Liver (tissue), 9 donors: ENCODE measurements around the gene TMEM108. TPM values are rescaled to one million over a fixed set of nuclear protein-coding genes. Genes with fewer than 3 reads are reported as not detected.

ENCODE experiments used
- DNase-seq: peaks from one replicate; pipeline ENCODE4 v3.0.0-alpha.2; 2017; ENCODE audit warnings: low spot score
- H3K27ac ChIP-seq, 2 donors: one replicate each; pipeline ENCODE4 v1.7.0; 2013; ENCODE audit warnings: inconsistent platforms in 2 of 2, low read length in 2 of 2, control low read depth in 1 of 2, low read depth in 1 of 2, mild to moderate bottlenecking in 1 of 2
- H3K27me3 ChIP-seq, 4 donors: one replicate each; pipeline versions ENCODE4 v1.6.1 to v1.7.0; 2013; ENCODE audit warnings: low read length in 3 of 4, inconsistent platforms in 1 of 4, mild to moderate bottlenecking in 1 of 4, moderate library complexity in 1 of 4; ENCODE audit not compliant: control insufficient read depth in 4 of 4, insufficient read depth in 4 of 4
- H3K36me3 ChIP-seq, 4 donors: one replicate each; pipeline versions ENCODE4 v1.6.1 to v1.7.0; 2013; ENCODE audit warnings: low read length in 3 of 4, mild to moderate bottlenecking in 3 of 4, low read depth in 1 of 4, moderate library complexity in 1 of 4; ENCODE audit not compliant: control insufficient read depth in 4 of 4, insufficient read depth in 3 of 4
- H3K4me1 ChIP-seq, 4 donors: one replicate each; pipeline versions ENCODE4 v1.6.1 to v1.7.0; 2013; ENCODE audit warnings: low read length in 3 of 4, mild to moderate bottlenecking in 3 of 4, moderate library complexity in 1 of 4; ENCODE audit not compliant: control insufficient read depth in 4 of 4, insufficient read depth in 4 of 4
- H3K4me3 ChIP-seq, 3 donors: one replicate each; pipeline versions ENCODE4 v1.6.1 to v1.7.0; 2013; ENCODE audit warnings: low read length in 3 of 3, control low read depth in 1 of 3, low read depth in 1 of 3, mild to moderate bottlenecking in 1 of 3
- H3K9ac ChIP-seq, 2 donors: one replicate each; pipeline ENCODE4 v1.7.0; 2013; ENCODE audit warnings: low read length in 2 of 2, mild to moderate bottlenecking in 2 of 2, moderate library complexity in 2 of 2, control low read depth in 1 of 2, low read depth in 1 of 2
- H3K9me3 ChIP-seq, 4 donors: one replicate each; pipeline versions ENCODE4 v1.6.1 to v1.7.0; 2013; ENCODE audit warnings: low read length in 3 of 4; ENCODE audit not compliant: control insufficient read depth in 4 of 4
- CTCF ChIP-seq: fragments of 150-350 bp; IDR thresholded peaks from 2 replicates; pipeline ENCODE4 v1.5.1; 2017; ENCODE audit warnings: improper control_type of control experiment, low read depth, low read length; ENCODE audit not compliant: missing input control
- FOXA1 ChIP-seq: IDR thresholded peaks from 2 replicates; pipeline ENCODE4 v1.6.1; 2016; ENCODE audit warnings: antibody characterized with exemption
- FOXA2 ChIP-seq: IDR thresholded peaks from 2 replicates; pipeline ENCODE4 v1.6.1; 2016; ENCODE audit warnings: antibody characterized with exemption
- GABPA ChIP-seq, 2 donors: IDR thresholded peaks in 1 of 2; conservative IDR thresholded peaks in 1 of 2; 2 replicates each; pipeline ENCODE4 v1.6.1; 2016; ENCODE audit warnings: antibody characterized with exemption in 2 of 2, mild to moderate bottlenecking in 1 of 2, moderate library complexity in 1 of 2
- HNF4A ChIP-seq, 2 donors: conservative IDR thresholded peaks; 2 replicates each; pipeline ENCODE4 v1.6.1; 2016; ENCODE audit warnings: antibody characterized with exemption in 2 of 2, mild to moderate bottlenecking in 2 of 2
- HNF4G ChIP-seq: IDR thresholded peaks from 2 replicates; pipeline ENCODE4 v1.6.1; 2016; ENCODE audit warnings: antibody characterized with exemption
- MAX ChIP-seq: IDR thresholded peaks from 2 replicates; pipeline ENCODE4 v1.6.1; 2016; ENCODE audit warnings: antibody characterized with exemption
- NR2F2 ChIP-seq: IDR thresholded peaks from 2 replicates; pipeline ENCODE4 v1.6.1; 2016; ENCODE audit warnings: antibody characterized with exemption
- REST ChIP-seq: IDR thresholded peaks from 2 replicates; pipeline ENCODE4 v1.6.1; 2016; ENCODE audit warnings: antibody characterized with exemption, mild to moderate bottlenecking
- RXRA ChIP-seq, 2 donors: IDR thresholded peaks; 2 replicates each; pipeline ENCODE4 v1.6.1; 2017 to 2018; ENCODE audit warnings: antibody characterized with exemption in 2 of 2, mild to moderate bottlenecking in 1 of 2
- TAF1 ChIP-seq: conservative IDR thresholded peaks from 2 replicates; pipeline ENCODE4 v1.6.1; 2016; ENCODE audit warnings: antibody characterized with exemption, mild to moderate bottlenecking
- YY1 ChIP-seq: IDR thresholded peaks from 2 replicates; pipeline ENCODE4 v1.6.1; 2016; ENCODE audit warnings: antibody characterized with exemption, mild to moderate bottlenecking
- ZBTB33 ChIP-seq: IDR thresholded peaks from 2 replicates; pipeline ENCODE4 v1.6.1; 2016; ENCODE audit warnings: antibody characterized with exemption
- WGBS: extraction: QIAGEN DNeasy Blood & Tissue Kit; methylation state at CpG from one replicate; pipeline ENCODE4 v1.1.7; 2013; 5-methylcytosine and 5-hydroxymethylcytosine counted together
- polyA plus RNA-seq, 2 donors: library from polyadenylated mRNA; stranded (reverse) in 1 of 2; unstranded in 1 of 2; fragments of 200-250 nt in 1 of 2; fragments of >200 nt in 1 of 2; fragmentation: Nextera tagmentation in 1 of 2; extraction: Ambion mirVana in 1 of 2; gene quantifications; one replicate each; pipeline versions ENCODE4 v1.2.1 to v1.2.3, GENCODE V29; 2013 to 2015
- total RNA-seq, 2 donors: library from RNA; depleted of rRNA; stranded (reverse); fragments of >200 nt; gene quantifications; one replicate each; pipeline ENCODE4 v1.2.3, GENCODE V29; 2014
- donor health status: healthy.
- donor health status: healthy.
- donor health status: healthy.
- donor health status: healthy.
- donor health status: healthy.

Gene TMEM108
- total and polyA plus RNA-seq, 4 donors = 0.05 to 0.10 TPM; not detected in 2

GRCh38 chr3:133016838-133017309, 21.3 kb upstream of the TMEM108 start:
- Histone ChIP-seq H3K9me3 (peaks cover 0 to 2% (median 0%) of the 10 kb centered on the region in 4 donors), H3K36me3 (no peaks in the 10 kb centered on the region), H3K27me3 (no peaks in the 10 kb centered on the region), H3K4me3 (no peak overlapping the region), H3K9ac (no peak overlapping the region), H3K27ac (no peak overlapping the region), H3K4me1 (no peaks in the 10 kb centered on the region)
- DNase-seq = no peak
- WGBS = 38% methylated on average over 1 of the region's 1 CpG
- TF ChIP-seq MAX (no peak), RXRA (IDR thresholded peaks at IDR 0.05) (no peak), CTCF (no peak), NR2F2 (no peak), TAF1 (no peak), HNF4A (conservative IDR thresholded peaks at IDR 0.05) (no peak), HNF4G (no peak), ZBTB33 (no peak), GABPA (IDR thresholded peaks at IDR 0.05 in 1 of 2, conservative IDR thresholded peaks at IDR 0.05 in 1 of 2) (no peak), FOXA1 (no peak), REST (no peak), FOXA2 (no peak)

- TF ChIP-seq YY1 = no peak
- 87% methylated on average over 3 of the region's 3 CpGs for WGBS
- DNase-seq = no peak
Measured at GRCh38 chr3:133018921-133019320, 19.3 kb upstream of the TMEM108 start.

More at GRCh38 chr3:133018921-133019320, 19.3 kb upstream of the TMEM108 start:
- no peak overlapping the region for H3K27ac ChIP-seq
- H3K9me3 ChIP-seq = no peaks in the 10 kb centered on the region
- no peak overlapping the region for H3K9ac ChIP-seq
- no peaks in the 10 kb centered on the region for H3K4me1 ChIP-seq
- H3K36me3 ChIP-seq = no peaks in the 10 kb centered on the region
- no peaks in the 10 kb centered on the region for H3K27me3 ChIP-seq
- no peak overlapping the region for H3K4me3 ChIP-seq
